ENCODE results near the gene ATF1. TPM values are rescaled to one million over a fixed set of nuclear protein-coding genes. Genes with fewer than 3 reads are reported as not detected.
"Not testable (repeated sequence)": the region's sequence is repeated elsewhere in the genome, so short reads cannot be mapped to it uniquely, and the experiment has no call there.

ATF1 gene
- total RNA-seq, 5 donors from 2014 or later (not counting 1 experiment from before 2014, with no cell fraction given), result 33.2 to 42.8 (median 35.5) TPM

- peak overlapping the region; percentile 91 to 96 (median 92) for H3K4me3 Mint-ChIP-seq
- no peaks in the 10 kb centered on the region for H3K27me3 Mint-ChIP-seq
- no peaks in the 10 kb centered on the region for H3K9me3 ChIP-seq
- ChIA-PET POLR2A (interaction anchor here (0.6 to 1.0 kb wide), 5 partner anchors 60 to 453 kb away, joined by 3 to 6 read pairs (median 3); partner anchors contain the start of genes LETMD1 (in 1 of the 2) and POU6F1 (in 1 of the 2)), CTCF (interaction anchor here (0.5 to 2.8 kb wide), 32 partner anchors 9 to 654 kb away, joined by 3 to 34 read pairs (median 3); partner anchors contain the start of genes COX14 (in 1 of the 2), CSRNP2 (in 1 of the 2), DAZAP2 (in 1 of the 2) and DIP2B (in 1 of the 2))
- H3K27ac ChIP-seq (ENCODE audit: low read length), result peak overlapping the region; percentile 70
- peaks cover 0 to 1% of the 10 kb centered on the region in 2 donors for H3K36me3 ChIP-seq (ENCODE audit: control insufficient read depth in 2 of 2, extremely low read depth in 1 of 2, insufficient read depth in 1 of 2, low read length in 1 of 2)
- peaks cover 0 to 3% (median 0%) of the 10 kb centered on the region in 3 donors for H3K9me3 Mint-ChIP-seq
- DNase-seq, result peak in 32 of 35 experiments; percentile 5 to 74 (median 42)
- 0% methylated on average over 3 of the region's 13 CpGs for WGBS (ENCODE audit: insufficient coverage)
- H3K4me3 ChIP-seq (ENCODE audit: control insufficient read depth in 1 of 2, extremely low read depth in 1 of 2, low read length in 1 of 2), result peak overlapping the region; percentile 66 to 97
- peaks cover under 1% of the 10 kb centered on the region for H3K36me3 Mint-ChIP-seq
- peak overlapping the region; percentile 90 to 94 for H3K27ac Mint-ChIP-seq
- peaks cover 5 to 33% of the 10 kb centered on the region in 2 experiments for H3K4me1 ChIP-seq (ENCODE audit: control insufficient read depth in 1 of 2, extremely low read depth in 1 of 2, insufficient read depth in 2 of 2, low read length in 2 of 2)
- no peaks in the 10 kb centered on the region for H3K27me3 ChIP-seq (replicated peaks in 1 of 2; ENCODE audit: control insufficient read depth in 2 of 2, extremely low read depth in 1 of 2, insufficient read depth in 2 of 2, low read length in 1 of 2)
- ATAC-seq (replicated peaks in 1 of 4), result peak in 3 of 4 experiments; percentile 5 to 20 (median 17)
- peaks cover 33 to 48% (median 46%) of the 10 kb centered on the region in 3 donors for H3K4me1 Mint-ChIP-seq
Observed at GRCh38 chr12:50765095-50765911, 1.4 kb downstream of the ATF1 start.

DNA sequence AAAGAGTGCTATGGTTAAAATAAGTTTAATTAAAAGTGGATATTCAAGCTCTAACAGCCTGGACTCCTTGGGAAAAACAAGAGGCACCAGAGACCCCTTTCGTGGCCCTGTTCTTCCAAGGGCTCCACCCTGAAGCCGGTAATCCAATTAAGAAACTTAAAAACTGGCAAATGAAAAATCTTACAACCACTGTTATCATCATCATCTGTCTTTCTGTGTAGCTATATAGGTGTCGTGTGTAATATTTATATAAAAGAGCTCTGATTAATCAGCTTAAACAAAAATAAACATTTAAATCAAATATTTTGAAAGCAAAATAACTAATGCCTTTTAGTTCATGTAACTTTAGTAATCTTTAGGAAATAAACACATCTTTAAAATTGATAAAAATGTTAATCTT is 4.5 kb downstream of the ATF1 start:
- no CpG with 5 or more reads among the region's 3 CpGs for WGBS (ENCODE audit: insufficient coverage)
- H3K27me3 ChIP-seq (replicated peaks in 1 of 2; ENCODE audit: control insufficient read depth in 2 of 2, extremely low read depth in 1 of 2, insufficient read depth in 2 of 2, low read length in 1 of 2), result no peaks in the 10 kb centered on the region
- peaks cover 2 to 27% of the 10 kb centered on the region in 2 experiments for H3K4me1 ChIP-seq (ENCODE audit: control insufficient read depth in 1 of 2, extremely low read depth in 1 of 2, insufficient read depth in 2 of 2, low read length in 2 of 2)
- H3K27ac Mint-ChIP-seq, result no peak overlapping the region
- DNase-seq, result no peak
- no peaks in the 10 kb centered on the region for H3K9me3 ChIP-seq
- H3K36me3 Mint-ChIP-seq, result peaks cover 21% of the 10 kb centered on the region
- H3K4me1 Mint-ChIP-seq, result peaks cover 33 to 48% (median 45%) of the 10 kb centered on the region in 3 donors
- no peaks in the 10 kb centered on the region for H3K9me3 Mint-ChIP-seq
- H3K27me3 Mint-ChIP-seq, result no peaks in the 10 kb centered on the region
- no peak overlapping the region for H3K27ac ChIP-seq (ENCODE audit: low read length)
- no peak overlapping the region for H3K4me3 ChIP-seq (ENCODE audit: control insufficient read depth in 1 of 2, extremely low read depth in 1 of 2, low read length in 1 of 2)
- no peak for ATAC-seq (replicated peaks in 1 of 4)
- ChIA-PET CTCF (interaction anchor here in 1 of 2 donors (0.5 kb wide), 1 partner anchor 25 kb away, joined by 3 read pairs; no protein-coding TSS in a partner anchor), POLR2A (interaction anchor here in 1 of 2 donors (0.6 kb wide), 1 partner anchor 155 kb away, joined by 3 read pairs; no protein-coding TSS in a partner anchor)
- no peak overlapping the region for H3K4me3 Mint-ChIP-seq
- H3K36me3 ChIP-seq (ENCODE audit: control insufficient read depth in 2 of 2, extremely low read depth in 1 of 2, insufficient read depth in 1 of 2, low read length in 1 of 2), result peaks cover 4 to 11% of the 10 kb centered on the region in 2 donors

DNA sequence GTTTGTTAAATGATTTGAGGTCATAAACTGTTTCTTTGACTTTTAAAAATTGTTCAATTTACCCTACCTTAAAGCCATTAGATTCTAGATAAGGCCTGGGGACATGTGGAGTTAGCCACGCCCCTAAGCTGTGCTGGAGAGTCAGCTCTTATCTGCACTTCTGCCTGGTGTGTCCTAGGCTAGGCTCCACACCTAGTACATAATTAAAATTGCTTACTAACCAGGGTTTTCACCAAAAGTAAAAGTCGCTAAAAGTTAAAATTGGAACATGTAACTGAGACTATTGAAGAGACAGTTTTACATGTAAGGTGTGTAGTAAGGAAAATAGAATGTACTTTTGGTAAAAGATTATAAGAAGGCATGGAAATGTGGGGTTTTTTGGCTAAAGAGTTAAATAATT is 4.9 kb downstream of the ATF1 start:
- H3K27ac ChIP-seq (ENCODE audit: low read length); H3K9me3 Mint-ChIP-seq; H3K4me3 ChIP-seq (ENCODE audit: control insufficient read depth in 1 of 2, extremely low read depth in 1 of 2, low read length in 1 of 2); H3K9me3 ChIP-seq; POLR2A ChIA-PET; H3K4me3 Mint-ChIP-seq; H3K27ac Mint-ChIP-seq; H3K27me3 ChIP-seq (replicated peaks in 1 of 2; ENCODE audit: control insufficient read depth in 2 of 2, extremely low read depth in 1 of 2, insufficient read depth in 2 of 2, low read length in 1 of 2); DNase-seq; H3K27me3 Mint-ChIP-seq; ATAC-seq (replicated peaks in 1 of 4): not testable (repeated sequence)
- peaks cover 4 to 11% of the 10 kb centered on the region in 2 donors for H3K36me3 ChIP-seq (ENCODE audit: control insufficient read depth in 2 of 2, extremely low read depth in 1 of 2, insufficient read depth in 1 of 2, low read length in 1 of 2)
- CTCF ChIA-PET, result interaction anchor here in 1 of 2 donors (0.5 kb wide), 1 partner anchor 26 kb away, joined by 3 read pairs; no protein-coding TSS in a partner anchor
- whole genome bisulfite sequencing (ENCODE audit: insufficient coverage), result 86% methylated on average over 1 of the region's 2 CpGs
- peaks cover 32 to 49% (median 43%) of the 10 kb centered on the region in 3 donors for H3K4me1 Mint-ChIP-seq
- peaks cover 2 to 23% of the 10 kb centered on the region in 2 experiments for H3K4me1 ChIP-seq (ENCODE audit: control insufficient read depth in 1 of 2, extremely low read depth in 1 of 2, insufficient read depth in 2 of 2, low read length in 2 of 2)
- H3K36me3 Mint-ChIP-seq, result peaks cover 25% of the 10 kb centered on the region

DNA sequence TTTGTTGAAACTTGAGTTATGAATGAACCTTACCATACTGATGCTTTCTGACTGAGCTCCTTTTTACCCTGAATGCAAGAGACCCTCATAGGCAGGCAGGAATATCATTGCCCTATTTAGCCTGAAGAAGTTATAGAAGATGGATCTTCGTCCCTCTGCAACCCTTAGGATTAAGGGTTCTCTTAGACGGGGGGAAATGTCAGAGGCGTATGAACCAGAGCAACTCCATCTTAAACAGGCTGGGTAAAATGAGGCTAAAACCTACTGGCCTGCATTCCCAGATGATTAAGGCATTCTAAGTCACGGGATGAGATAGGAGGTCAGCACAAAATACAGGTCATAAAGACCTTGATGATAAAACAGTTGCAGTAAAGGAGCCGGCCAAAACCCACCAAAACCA is 7.5 kb downstream of the ATF1 start:
- Histone ChIP-seq H3K4me3 (ENCODE audit: control insufficient read depth in 1 of 2, extremely low read depth in 1 of 2, low read length in 1 of 2) (no peak overlapping the region), H3K27me3 (replicated peaks in 1 of 2; ENCODE audit: control insufficient read depth in 2 of 2, extremely low read depth in 1 of 2, insufficient read depth in 2 of 2, low read length in 1 of 2) (no peaks in the 10 kb centered on the region), H3K27ac (ENCODE audit: low read length) (no peak overlapping the region), H3K9me3 (no peaks in the 10 kb centered on the region), H3K36me3 (ENCODE audit: control insufficient read depth in 2 of 2, extremely low read depth in 1 of 2, insufficient read depth in 1 of 2, low read length in 1 of 2) (peaks cover 4 to 11% of the 10 kb centered on the region in 2 donors), H3K4me1 (ENCODE audit: control insufficient read depth in 1 of 2, extremely low read depth in 1 of 2, insufficient read depth in 2 of 2, low read length in 2 of 2) (peaks cover 0 to 11% of the 10 kb centered on the region in 2 experiments)
- CTCF ChIA-PET, result interaction anchor here in 1 of 2 donors (0.6 kb wide), 1 partner anchor 242 kb away, joined by 5 read pairs; no protein-coding TSS in a partner anchor
- DNase-seq, result no peak
- 94% methylated on average over 2 of the region's 5 CpGs for WGBS (ENCODE audit: insufficient coverage)
- ATAC-seq (replicated peaks in 1 of 4), result no peak
- Mint-ChIP-seq H3K36me3 (peaks cover 26% of the 10 kb centered on the region), H3K27me3 (no peaks in the 10 kb centered on the region), H3K4me3 (no peak overlapping the region), H3K4me1 (peaks cover 33 to 43% (median 39%) of the 10 kb centered on the region in 3 donors), H3K27ac (no peak overlapping the region), H3K9me3 (no peaks in the 10 kb centered on the region)
- POLR2A ChIA-PET, result interaction anchor here in 1 of 2 donors (0.6 kb wide), 1 partner anchor 407 kb away, joined by 3 read pairs; no protein-coding TSS in a partner anchor

- Mint-ChIP-seq H3K27me3 (no peaks in the 10 kb centered on the region), H3K36me3 (peaks cover 26% of the 10 kb centered on the region), H3K27ac (no peak overlapping the region), H3K4me1 (peaks cover 26 to 45% (median 40%) of the 10 kb centered on the region in 3 donors), H3K9me3 (no peaks in the 10 kb centered on the region), H3K4me3 (no peak overlapping the region)
- ATAC-seq (replicated peaks in 1 of 4) (no peak), DNase-seq (no peak)
- CTCF ChIA-PET, result interaction anchor here in 1 of 2 donors (0.7 to 2.4 kb wide), 2 partner anchors 7 to 321 kb away, joined by 4 to 15 read pairs; no protein-coding TSS in a partner anchor
- no CpG with 5 or more reads among the region's 5 CpGs for WGBS (ENCODE audit: insufficient coverage)
- POLR2A ChIA-PET, result interaction anchor here in 1 of 2 donors (0.5 kb wide), 1 partner anchor 630 kb away, joined by 9 read pairs; no protein-coding TSS in a partner anchor
- Histone ChIP-seq H3K4me3 (ENCODE audit: control insufficient read depth in 1 of 2, extremely low read depth in 1 of 2, low read length in 1 of 2) (no peak overlapping the region), H3K9me3 (no peaks in the 10 kb centered on the region), H3K4me1 (ENCODE audit: control insufficient read depth in 1 of 2, extremely low read depth in 1 of 2, insufficient read depth in 2 of 2, low read length in 2 of 2) (peaks cover 0 to 4% of the 10 kb centered on the region in 2 experiments), H3K27ac (ENCODE audit: low read length) (no peak overlapping the region), H3K36me3 (ENCODE audit: control insufficient read depth in 2 of 2, extremely low read depth in 1 of 2, insufficient read depth in 1 of 2, low read length in 1 of 2) (peaks cover 4 to 11% of the 10 kb centered on the region in 2 donors), H3K27me3 (replicated peaks in 1 of 2; ENCODE audit: control insufficient read depth in 2 of 2, extremely low read depth in 1 of 2, insufficient read depth in 2 of 2, low read length in 1 of 2) (no peaks in the 10 kb centered on the region)
Observed at GRCh38 chr12:50772470-50772869, 8.6 kb downstream of the ATF1 start.

- H3K27ac Mint-ChIP-seq, result no peak overlapping the region
- POLR2A ChIA-PET, result interaction anchor here in 1 of 2 donors (0.5 kb wide), 1 partner anchor 630 kb away, joined by 9 read pairs; no protein-coding TSS in a partner anchor
Observed at GRCh38 chr12:50772877-50773276, 9.0 kb downstream of the ATF1 start.

More at GRCh38 chr12:50772877-50773276, 9.0 kb downstream of the ATF1 start:
- peaks cover 26 to 45% (median 39%) of the 10 kb centered on the region in 3 donors for H3K4me1 Mint-ChIP-seq
- H3K27me3 ChIP-seq (replicated peaks in 1 of 2; ENCODE audit: control insufficient read depth in 2 of 2, extremely low read depth in 1 of 2, insufficient read depth in 2 of 2, low read length in 1 of 2), result no peaks in the 10 kb centered on the region
- H3K9me3 ChIP-seq, result no peaks in the 10 kb centered on the region
- H3K4me1 ChIP-seq (ENCODE audit: control insufficient read depth in 1 of 2, extremely low read depth in 1 of 2, insufficient read depth in 2 of 2, low read length in 2 of 2), result peaks cover 0 to 4% of the 10 kb centered on the region in 2 experiments
- H3K4me3 ChIP-seq (ENCODE audit: control insufficient read depth in 1 of 2, extremely low read depth in 1 of 2, low read length in 1 of 2), result no peak overlapping the region
- peaks cover 26% of the 10 kb centered on the region for H3K36me3 Mint-ChIP-seq
- H3K36me3 ChIP-seq (ENCODE audit: control insufficient read depth in 2 of 2, extremely low read depth in 1 of 2, insufficient read depth in 1 of 2, low read length in 1 of 2), result peaks cover 4 to 11% of the 10 kb centered on the region in 2 donors
- CTCF ChIA-PET, result interaction anchor here in 1 of 2 donors (0.7 to 2.4 kb wide), 2 partner anchors 8 to 322 kb away, joined by 4 to 15 read pairs; no protein-coding TSS in a partner anchor
- no peak overlapping the region for H3K27ac ChIP-seq (ENCODE audit: low read length)
- H3K27me3 Mint-ChIP-seq, result no peaks in the 10 kb centered on the region
- ATAC-seq (replicated peaks in 1 of 4) (no peak), DNase-seq (no peak)
- no CpG with 5 or more reads among the region's 2 CpGs for WGBS (ENCODE audit: insufficient coverage)
- H3K9me3 Mint-ChIP-seq, result no peaks in the 10 kb centered on the region
- H3K4me3 Mint-ChIP-seq, result no peak overlapping the region

Data from T-cell (primary cell).